Tibial nerve (tissue), 4 donors: Measurements from ENCODE around the gene KATNB1. TPM values are rescaled to one million over a fixed set of nuclear protein-coding genes. Genes with fewer than 3 reads are reported as not detected.

Experiments
- DNase-seq, 2 donors: peaks; one replicate each; pipeline ENCODE4 v3.0.0-alpha.2; 2019; ENCODE audit warnings: low spot score in 2 of 2
- H3K27ac ChIP-seq, 4 donors: fragments of 200-600 bp; sonication (generic) in 3 of 4; one replicate each; pipeline ENCODE4 v1.5.1; 2017 to 2019; ENCODE audit warnings: mild to moderate bottlenecking in 1 of 4
- H3K27me3 ChIP-seq, 2 donors: fragments of 200-600 bp; sonication (generic) in 1 of 2; one replicate each; pipeline versions ENCODE4 v1.5.1 to v1.6.0; 2017 to 2019
- H3K36me3 ChIP-seq, 3 donors: fragments of 200-600 bp; sonication (generic); one replicate each; pipeline ENCODE4 v1.5.1; 2018 to 2019
- H3K4me1 ChIP-seq, 4 donors: fragments of 200-600 bp; sonication (generic) in 3 of 4; one replicate each; pipeline ENCODE4 v1.5.1; 2017 to 2019
- H3K4me3 ChIP-seq, 4 donors: fragments of 200-600 bp; sonication (generic) in 3 of 4; one replicate each; pipeline ENCODE4 v1.5.1; 2017 to 2019; ENCODE audit warnings: mild to moderate bottlenecking in 1 of 4, moderate library complexity in 1 of 4
- H3K9me3 ChIP-seq, 4 donors: fragments of 200-600 bp; sonication (generic) in 3 of 4; one replicate each; pipeline ENCODE4 v1.5.1; 2017 to 2019
- EP300 ChIP-seq, 2 donors: sonication (generic); formaldehyde crosslinking; IDR thresholded peaks; one replicate each; pipeline ENCODE4 v1.6.1; 2017; ENCODE audit warnings: antibody characterized with exemption in 2 of 2, mild to moderate bottlenecking in 1 of 2
- POLR2A ChIP-seq, 2 donors: fragments of 450-650 bp; IDR thresholded peaks; one replicate each; pipeline ENCODE4 v1.6.1; 2017; ENCODE audit warnings: antibody characterized with exemption in 2 of 2, mild to moderate bottlenecking in 2 of 2, moderate library complexity in 2 of 2
- WGBS, 2 donors: methylation state at CpG; one replicate each; pipeline ENCODE4 v1.1.5; 2018; 5-methylcytosine and 5-hydroxymethylcytosine counted together
- total RNA-seq, 4 donors: library from RNA; depleted of rRNA; stranded (reverse); fragments of >200 nt; gene quantifications; one replicate each; pipeline ENCODE4 v1.1.0, GENCODE V29; 2016
- TF ChIP-seq, protein P1 (sequence below), 5 experiments: fragments of 200-600 bp in 3 of 5; fragments of 450-650 bp in 2 of 5; sonication (generic) in 3 of 5; IDR thresholded peaks; one replicate each; pipeline ENCODE4 v1.5.1; 2016 to 2019; ENCODE audit warnings: antibody characterized with exemption in 5 of 5, mild to moderate bottlenecking in 3 of 5, moderate library complexity in 2 of 5

The KATNB1 gene
- total RNA-seq, 4 donors from 2014 or later: 21.0 to 36.8 (median 27.5) TPM

DNA sequence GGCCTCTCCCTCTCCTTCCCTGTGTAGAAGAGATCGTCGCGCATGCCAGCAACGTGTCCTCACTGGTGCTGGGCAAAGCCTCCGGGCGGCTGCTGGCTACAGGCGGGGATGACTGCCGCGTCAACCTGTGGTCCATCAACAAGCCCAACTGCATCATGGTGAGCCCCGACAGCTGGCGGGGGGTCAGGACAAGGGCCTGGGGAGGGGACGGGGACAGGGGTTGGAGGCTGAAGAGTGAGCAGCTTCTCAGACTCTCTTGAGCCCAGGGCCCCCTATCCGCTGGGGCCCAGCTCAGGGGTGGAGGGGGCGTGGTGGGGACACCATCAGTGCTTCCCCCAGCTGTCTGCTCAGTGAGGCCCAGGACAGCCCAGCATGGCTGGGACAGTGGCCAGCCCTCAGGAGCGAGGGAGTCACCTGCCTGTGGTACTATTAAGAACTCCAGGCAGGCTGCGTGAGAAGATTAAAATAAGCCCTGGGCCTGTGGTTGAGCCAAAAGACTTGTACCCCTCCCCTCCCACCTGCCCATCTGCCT lies 6.2 kb downstream of the KATNB1 start:
- no peak for DNase-seq
- H3K4me3 ChIP-seq: no peak overlapping the region
- H3K4me1 ChIP-seq: peaks cover 0 to 14% (median 5%) of the 10 kb centered on the region in 4 donors
- peaks cover 0 to 61% (median 0%) of the 10 kb centered on the region in 3 donors for H3K36me3 ChIP-seq
- 85 to 86% methylated on average over 15 to 16 of the region's 16 CpGs for WGBS, 2 donors
- no peak overlapping the region for H3K27ac ChIP-seq
- no peaks in the 10 kb centered on the region for H3K9me3 ChIP-seq
- H3K27me3 ChIP-seq: no peaks in the 10 kb centered on the region
- no peak for TF ChIP-seq EP300 (IDR thresholded peaks at IDR 0.05)
- TF ChIP-seq POLR2A (IDR thresholded peaks at IDR 0.05): no peak
- TF ChIP-seq, protein P1, sequence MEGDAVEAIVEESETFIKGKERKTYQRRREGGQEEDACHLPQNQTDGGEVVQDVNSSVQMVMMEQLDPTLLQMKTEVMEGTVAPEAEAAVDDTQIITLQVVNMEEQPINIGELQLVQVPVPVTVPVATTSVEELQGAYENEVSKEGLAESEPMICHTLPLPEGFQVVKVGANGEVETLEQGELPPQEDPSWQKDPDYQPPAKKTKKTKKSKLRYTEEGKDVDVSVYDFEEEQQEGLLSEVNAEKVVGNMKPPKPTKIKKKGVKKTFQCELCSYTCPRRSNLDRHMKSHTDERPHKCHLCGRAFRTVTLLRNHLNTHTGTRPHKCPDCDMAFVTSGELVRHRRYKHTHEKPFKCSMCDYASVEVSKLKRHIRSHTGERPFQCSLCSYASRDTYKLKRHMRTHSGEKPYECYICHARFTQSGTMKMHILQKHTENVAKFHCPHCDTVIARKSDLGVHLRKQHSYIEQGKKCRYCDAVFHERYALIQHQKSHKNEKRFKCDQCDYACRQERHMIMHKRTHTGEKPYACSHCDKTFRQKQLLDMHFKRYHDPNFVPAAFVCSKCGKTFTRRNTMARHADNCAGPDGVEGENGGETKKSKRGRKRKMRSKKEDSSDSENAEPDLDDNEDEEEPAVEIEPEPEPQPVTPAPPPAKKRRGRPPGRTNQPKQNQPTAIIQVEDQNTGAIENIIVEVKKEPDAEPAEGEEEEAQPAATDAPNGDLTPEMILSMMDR (IDR thresholded peaks at IDR 0.05): no peak

DNA sequence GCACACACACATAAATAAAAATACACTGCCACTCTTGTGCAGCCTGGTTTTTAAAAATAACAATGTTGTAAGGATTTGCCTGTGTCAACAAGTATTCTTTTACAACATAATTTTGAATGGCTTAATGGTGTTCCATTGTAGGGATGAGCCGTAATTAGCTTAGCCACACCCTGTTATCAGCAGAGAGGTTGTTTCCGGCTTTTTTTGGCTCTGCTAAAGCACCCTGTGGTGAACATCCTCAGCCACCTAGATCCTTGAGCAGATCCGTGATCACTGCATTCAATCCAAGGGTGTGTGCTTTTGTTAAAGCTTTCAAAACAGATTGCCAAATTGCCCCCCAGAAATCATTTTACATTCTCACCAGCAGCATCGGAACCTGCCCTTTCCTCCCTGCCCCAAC lies 7.0 kb downstream of the KATNB1 start:
- Histone ChIP-seq H3K4me3 (no peak overlapping the region), H3K27ac (no peak overlapping the region), H3K27me3 (no peaks in the 10 kb centered on the region), H3K36me3 (peaks cover 0 to 69% (median 0%) of the 10 kb centered on the region in 3 donors), H3K9me3 (no peaks in the 10 kb centered on the region), H3K4me1 (peaks cover 0 to 6% (median 0%) of the 10 kb centered on the region in 4 donors)
- DNase-seq: no peak
- TF ChIP-seq, protein P1 (IDR thresholded peaks at IDR 0.05): no peak
- 69% methylated on average over 4 of the region's 4 CpGs for WGBS, 2 donors

DNA sequence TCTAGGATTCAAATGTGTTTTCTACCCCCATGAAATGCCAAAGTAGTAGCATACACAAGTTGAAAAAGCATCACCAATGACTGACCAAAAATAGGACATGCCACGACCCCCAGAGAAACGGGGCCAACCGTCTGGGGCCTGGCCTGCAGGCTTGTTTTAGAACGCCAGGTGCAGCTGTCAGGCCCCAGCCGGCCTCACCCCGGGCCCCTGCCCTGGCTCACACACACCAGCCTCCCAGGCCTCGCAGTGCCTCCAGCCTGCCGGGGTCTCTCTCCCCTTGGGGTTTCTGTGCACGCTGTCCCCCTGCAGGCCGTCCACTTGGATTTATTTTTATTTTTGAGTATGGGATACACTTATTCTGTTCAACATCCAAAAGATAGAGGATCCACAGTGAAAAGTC lies 7.9 kb downstream of the KATNB1 start:
- 63 to 64% methylated on average over 10 of the region's 10 CpGs for WGBS, 2 donors
- DNase-seq: no peak
- Histone ChIP-seq H3K36me3 (peaks cover 0 to 74% (median 0%) of the 10 kb centered on the region in 3 donors), H3K4me1 (peaks cover 0 to 4% (median 0%) of the 10 kb centered on the region in 4 donors), H3K27me3 (no peaks in the 10 kb centered on the region), H3K4me3 (no peak overlapping the region), H3K27ac (no peak overlapping the region), H3K9me3 (no peaks in the 10 kb centered on the region)
- TF ChIP-seq POLR2A (IDR thresholded peaks at IDR 0.05) (no peak), EP300 (IDR thresholded peaks at IDR 0.05) (no peak)
- TF ChIP-seq, protein P1 (IDR thresholded peaks at IDR 0.05): no peak

DNA sequence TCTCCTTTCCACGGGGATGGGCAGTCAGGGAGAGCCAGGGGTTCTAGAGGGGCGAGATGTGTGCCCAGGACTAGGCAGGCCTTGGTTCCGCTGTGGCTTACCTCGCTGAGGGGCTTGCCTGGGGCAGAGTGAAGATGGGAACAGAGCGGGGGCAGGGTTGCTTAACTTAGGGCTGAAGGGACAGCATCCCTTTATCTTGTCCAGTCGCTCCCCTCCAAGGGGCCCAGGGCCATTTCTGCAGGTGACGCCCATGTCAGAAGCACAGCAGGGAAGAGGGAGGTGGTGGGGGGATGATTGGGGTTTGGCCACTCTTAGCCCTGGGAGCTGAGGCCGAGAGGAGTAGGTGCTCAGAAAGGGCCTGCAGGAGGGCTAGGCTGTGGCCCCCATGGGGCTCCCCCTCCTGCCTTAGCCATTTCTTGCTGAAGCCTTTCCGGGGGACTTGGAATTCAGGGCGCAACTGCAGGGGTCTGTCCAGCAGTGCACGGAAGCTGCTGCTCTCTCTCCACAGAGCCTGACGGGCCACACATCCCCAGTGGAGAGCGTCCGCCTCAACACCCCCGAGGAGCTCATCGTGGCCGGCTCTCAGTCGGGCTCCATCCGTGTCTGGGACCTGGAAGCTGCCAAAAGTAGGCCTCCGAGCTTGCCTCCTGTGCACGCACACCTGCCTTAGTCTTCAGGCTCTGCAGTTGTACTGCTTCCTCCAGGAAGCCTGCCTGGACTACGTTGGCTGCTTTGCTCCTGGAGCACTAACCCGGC lies 8.5 kb downstream of the KATNB1 start:
- DNase-seq: no peak
- H3K27me3 ChIP-seq: no peaks in the 10 kb centered on the region
- H3K4me3 ChIP-seq: no peak overlapping the region
- H3K27ac ChIP-seq: no peak overlapping the region
- 90 to 91% methylated on average over 17 to 22 of the region's 23 CpGs for WGBS, 2 donors
- TF ChIP-seq POLR2A (IDR thresholded peaks at IDR 0.05) (no peak), EP300 (IDR thresholded peaks at IDR 0.05) (no peak)
- TF ChIP-seq, protein P1 (IDR thresholded peaks at IDR 0.05): no peak
- H3K36me3 ChIP-seq: peaks cover 0 to 71% (median 0%) of the 10 kb centered on the region in 3 donors
- H3K9me3 ChIP-seq: no peaks in the 10 kb centered on the region
- H3K4me1 ChIP-seq: peaks cover 0 to 7% (median 0%) of the 10 kb centered on the region in 4 donors

DNA sequence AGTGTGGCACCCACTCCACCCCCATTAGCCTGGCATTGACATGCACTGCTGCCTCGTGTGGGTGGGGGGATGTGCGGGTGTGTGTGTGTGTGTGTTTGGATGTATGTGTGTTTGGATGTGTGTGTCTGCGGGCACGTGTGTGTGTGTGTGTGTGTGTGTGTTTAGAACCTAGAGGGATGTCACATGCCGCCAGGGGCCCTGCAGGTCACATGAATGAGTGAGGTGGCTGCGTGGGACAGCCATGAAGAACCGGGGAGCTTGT lies 9.0 kb downstream of the KATNB1 start:
- no peaks in the 10 kb centered on the region for H3K27me3 ChIP-seq
- TF ChIP-seq, protein P1 (IDR thresholded peaks at IDR 0.05): no peak
- TF ChIP-seq EP300 (IDR thresholded peaks at IDR 0.05) (no peak), POLR2A (IDR thresholded peaks at IDR 0.05) (no peak)
- H3K36me3 ChIP-seq: peaks cover 0 to 71% (median 0%) of the 10 kb centered on the region in 3 donors
- no peak overlapping the region for H3K4me3 ChIP-seq
- no peak for DNase-seq
- WGBS, 2 donors: 75 to 97% methylated on average over 6 to 7 of the region's 7 CpGs
- peaks cover 0 to 9% (median 0%) of the 10 kb centered on the region in 4 donors for H3K4me1 ChIP-seq
- H3K27ac ChIP-seq: no peak overlapping the region
- H3K9me3 ChIP-seq: no peaks in the 10 kb centered on the region
